ENCODE results near the gene BMP8A. TPM values are rescaled to one million over a fixed set of nuclear protein-coding genes. Genes with fewer than 3 reads are reported as not detected.
"Not testable (repeated sequence)": the region's sequence is repeated elsewhere in the genome, so short reads cannot be mapped to it uniquely, and the experiment has no call there.

BMP8A gene
- total and polyA plus RNA-seq, 9 of the 15 experiments (the other 6 are each of a cell fraction or from before 2014, with no cell fraction given), result 0.05 to 0.31 TPM; not detected in 7

- peaks cover 15% of the 10 kb centered on the region for H3K36me3 ChIP-seq (ENCODE audit: control insufficient read depth, insufficient read depth, low read length)
- 0 out of 2 replicates have a peak, but pooled peaks cover 6% of the 10 kb centered on the region for H4K20me1 ChIP-seq (replicated peaks; ENCODE audit: control insufficient read depth, insufficient read depth, low read length)
- H3K27me3 ChIP-seq (ENCODE audit: control insufficient read depth in 2 of 2, insufficient read depth in 2 of 2, low read length in 2 of 2), result peaks cover 4 to 17% of the 10 kb centered on the region in 2 experiments
- H3K9me3 ChIP-seq (replicated peaks; ENCODE audit: control insufficient read depth, insufficient read depth, low read depth, low read length), result no peaks in the 10 kb centered on the region
- H3K4me2 ChIP-seq (ENCODE audit: insufficient read depth, low read length), result peak overlapping the region; percentile 80; the same call in 1 of the 2 replicates
- no peaks in the 10 kb centered on the region for H3K79me2 ChIP-seq (ENCODE audit: control insufficient read depth, insufficient read depth, low read length)
- FAIRE-seq (no peak), DNase-seq (ENCODE audit: extremely low read depth in 1 of 4, low spot score in 3 of 4) (peak in 3 of 4 experiments; percentile 16 to 70 (median 64)), ATAC-seq (peak; percentile 4; the same call in 2 of the 3 replicates)
- no peaks in the 10 kb centered on the region for H3K9me1 ChIP-seq (ENCODE audit: control insufficient read depth, insufficient read depth, low read length)
- peak overlapping the region; percentile 54 for H3K4me3 ChIP-seq
- peak overlapping the region; percentile 93 for H2AFZ ChIP-seq (ENCODE audit: low read depth, low read length)
- ChIA-PET CTCF (ENCODE audit: low intra/inter-chr PET ratio) (no interaction called here), POLR2A (interaction anchor here (0.6 kb wide), 1 partner anchor 194 kb away, joined by 3 read pairs; no protein-coding TSS in a partner anchor)
- TF ChIP-seq PCBP1 (IDR thresholded peaks at IDR 0.05; ENCODE audit: low read depth, low read length, poor library complexity, severe bottlenecking) (peak; percentile 34), EGR1 (conservative IDR thresholded peaks at IDR 0.05) (peak; percentile 22; the same call in 1 of the 2 replicates), RBM14 (IDR thresholded peaks at IDR 0.05; ENCODE audit: borderline replicate concordance, insufficient read depth, low read depth, low read length) (0 out of 2 replicates have a peak, but pooled peaks have one; percentile 46), DLX4 (CRISPR knock-in tag; IDR thresholded peaks at IDR 0.05) (no peak), POU5F1 (IDR thresholded peaks at IDR 0.05; ENCODE audit: borderline replicate concordance, low read depth, low read length, partially characterized antibody) (no peak), FOXK2 (conservative IDR thresholded peaks at IDR 0.05 in 1 of 2, IDR thresholded peaks at IDR 0.05 in 1 of 2; ENCODE audit: low read depth in 2 of 2) (no peak), ZC3H4 (CRISPR knock-in tag; IDR thresholded peaks at IDR 0.05; ENCODE audit: borderline replicate concordance) (peak; percentile 36; the same call in 1 of the 2 replicates), TFAP4 (CRISPR knock-in tag; IDR thresholded peaks at IDR 0.05; ENCODE audit: borderline replicate concordance) (peak; percentile 81), MAZ (CRISPR knock-in tag; conservative IDR thresholded peaks at IDR 0.05 in 1 of 2, IDR thresholded peaks at IDR 0.05 in 1 of 2) (no peak), POLR2H (tag; IDR thresholded peaks at IDR 0.05; ENCODE audit: low read depth) (no peak)
- no peak overlapping the region for H3K27ac ChIP-seq (ENCODE audit: extremely low read depth, low read depth, low read length)
- intact Hi-C loops (cut with micrococcal nuclease) (no loop called here), in situ Hi-C loops (cut with MboI) (no loop called here)
- peaks cover 0 to 24% of the 10 kb centered on the region in 2 experiments; a peak in 2 of 5 replicates for H3K4me1 ChIP-seq (replicated peaks in 1 of 2; ENCODE audit: control insufficient read depth in 2 of 2, insufficient read depth in 2 of 2, low read length in 2 of 2)
- peak overlapping the region in 1 of 2 experiments; percentile 95; a peak in 2 of 4 replicates for H3K9ac ChIP-seq (ENCODE audit: insufficient read depth in 1 of 2, low read depth in 2 of 2, low read length in 2 of 2)
- no TSS peak for BruUV-seq (replicated peaks)
- WGBS (ENCODE audit: insufficient coverage, low coverage, missing lambda C conversion rate), result 44% methylated on average over 22 of the region's 32 CpGs
Observed at GRCh38 chr1:39490596-39491145, 765 bp upstream of the BMP8A start.

- H4K20me1 ChIP-seq (replicated peaks; ENCODE audit: control insufficient read depth, insufficient read depth, low read length); H3K79me2 ChIP-seq (ENCODE audit: control insufficient read depth, insufficient read depth, low read length); ATAC-seq; H3K4me2 ChIP-seq (ENCODE audit: insufficient read depth, low read length); H2AFZ ChIP-seq (ENCODE audit: low read depth, low read length); H3K27ac ChIP-seq (ENCODE audit: extremely low read depth, low read depth, low read length); H3K4me3 ChIP-seq; in situ Hi-C loops (cut with MboI); intact Hi-C loops (cut with micrococcal nuclease); FAIRE-seq; H3K9me1 ChIP-seq (ENCODE audit: control insufficient read depth, insufficient read depth, low read length); BruUV-seq (replicated peaks); H3K9me3 ChIP-seq (replicated peaks; ENCODE audit: control insufficient read depth, insufficient read depth, low read depth, low read length); CTCF ChIA-PET (ENCODE audit: low intra/inter-chr PET ratio); H3K36me3 ChIP-seq (ENCODE audit: control insufficient read depth, insufficient read depth, low read length); H3K9ac ChIP-seq (ENCODE audit: insufficient read depth in 1 of 2, low read depth in 2 of 2, low read length in 2 of 2): not testable (repeated sequence)
- Histone ChIP-seq H3K4me1 (replicated peaks in 1 of 2; ENCODE audit: control insufficient read depth in 2 of 2, insufficient read depth in 2 of 2, low read length in 2 of 2) (peaks cover 0 to 24% of the 10 kb centered on the region in 2 experiments; a peak in 2 of 5 replicates), H3K27me3 (ENCODE audit: control insufficient read depth in 2 of 2, insufficient read depth in 2 of 2, low read length in 2 of 2) (peaks cover 4 to 24% of the 10 kb centered on the region in 2 experiments)
- peak in 1 of 4 experiments; percentile 17 for DNase-seq (ENCODE audit: extremely low read depth in 1 of 4, low spot score in 3 of 4)
- 59% methylated on average over 47 of the region's 67 CpGs for WGBS (ENCODE audit: insufficient coverage, low coverage, missing lambda C conversion rate)
- POLR2A ChIA-PET, result interaction anchor here (0.6 to 1.0 kb wide), 4 partner anchors 12 to 83 kb away, joined by 3 to 5 read pairs (median 4); no protein-coding TSS in a partner anchor
Observed at GRCh38 chr1:39492118-39493042, 944 bp downstream of the BMP8A start.

Measured in K562 (cell line).